Erythroblast (primary cell): ENCODE measurements around the gene GRID2IP.
"Not testable (repeated sequence)": the region's sequence is repeated elsewhere in the genome, so short reads cannot be mapped to it uniquely, and the experiment has no call there.

ENCODE experiments used
- DNase-seq, 2 experiments: peaks; one replicate each; lab custom pipeline; 2025; lab: John Stamatoyannopoulos, UW
- GATA1 ChIP-seq: IDR thresholded peaks from 2 replicates; pipeline ENCODE4 v1.6.1; 2011; ENCODE audit warnings: low read depth, mild to moderate bottlenecking, control low read depth, low read length, moderate library complexity
- POLR2A ChIP-seq: IDR thresholded peaks from 2 replicates; pipeline ENCODE4 v1.6.1; 2011; ENCODE audit warnings: mild to moderate bottlenecking, low read length

GRID2IP gene

DNA sequence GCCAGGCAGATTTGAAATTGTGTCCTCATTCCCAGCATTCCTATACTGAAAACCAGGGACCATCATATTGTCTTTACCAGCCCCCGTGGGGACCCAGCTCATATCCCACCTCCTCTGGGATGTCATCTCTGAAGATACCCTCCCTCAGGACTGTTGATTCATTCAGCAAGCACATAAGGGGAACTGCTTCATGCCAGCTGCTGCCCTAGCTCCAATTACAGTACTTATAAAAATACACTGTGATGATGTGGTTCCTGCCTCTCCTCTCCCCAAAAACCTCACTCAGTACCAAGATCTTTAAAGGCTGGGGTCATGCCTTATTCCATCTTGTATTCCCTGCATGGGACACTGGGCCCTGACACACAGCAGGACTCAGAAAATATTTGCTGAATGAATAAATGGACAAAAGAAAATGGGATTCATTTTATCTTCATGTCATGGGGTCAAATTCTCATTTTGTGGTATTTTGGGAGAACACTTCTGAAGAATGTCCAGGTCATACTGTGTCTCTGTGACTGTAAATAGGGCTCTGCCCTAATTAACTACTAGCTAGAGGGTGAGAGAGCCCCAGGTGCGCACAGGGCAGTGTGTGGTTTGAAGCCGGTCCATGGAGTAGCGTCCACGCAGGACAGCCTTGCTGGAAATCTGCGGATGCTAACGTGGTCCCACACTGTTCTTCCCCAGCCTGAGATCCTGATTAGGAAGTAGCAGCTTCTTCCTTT is 74.5 kb downstream of the GRID2IP start:
- no peak for DNase-seq
- no peak for TF ChIP-seq GATA1

DNA sequence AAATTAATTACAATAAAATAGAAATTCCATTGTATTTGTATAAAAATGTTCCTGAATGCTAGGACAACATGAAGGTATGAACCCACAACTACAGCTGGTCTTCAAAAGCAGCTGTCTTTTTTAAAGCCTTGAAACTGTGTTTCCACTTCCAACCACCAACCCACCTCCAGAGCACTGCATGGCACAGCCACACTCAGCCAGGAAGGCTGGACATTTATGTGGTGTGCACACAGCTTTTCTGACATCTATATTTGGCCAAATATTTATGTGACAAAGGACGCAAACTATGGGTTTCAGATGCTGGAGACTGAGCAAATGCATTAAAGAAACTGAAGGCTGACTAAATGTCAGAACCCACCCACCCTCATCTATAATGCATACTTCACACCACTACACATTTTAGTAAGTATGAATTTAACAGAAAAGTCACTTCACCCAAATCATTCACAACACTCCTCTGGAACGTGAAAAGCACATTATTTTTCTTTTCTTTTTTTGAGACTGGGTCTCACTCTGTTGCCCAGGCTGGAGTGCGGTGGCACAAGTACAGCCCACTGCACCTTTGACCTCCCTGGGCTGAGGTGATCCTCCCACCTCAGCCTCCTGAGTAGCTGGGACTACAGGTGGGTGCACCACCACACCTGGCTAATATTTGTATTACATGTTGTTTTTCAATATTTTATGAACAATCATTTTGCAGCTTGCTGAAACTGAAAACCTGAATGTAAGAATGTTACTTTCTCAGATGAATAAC is 75.7 kb downstream of the GRID2IP start:
- no peak for TF ChIP-seq POLR2A

DNA sequence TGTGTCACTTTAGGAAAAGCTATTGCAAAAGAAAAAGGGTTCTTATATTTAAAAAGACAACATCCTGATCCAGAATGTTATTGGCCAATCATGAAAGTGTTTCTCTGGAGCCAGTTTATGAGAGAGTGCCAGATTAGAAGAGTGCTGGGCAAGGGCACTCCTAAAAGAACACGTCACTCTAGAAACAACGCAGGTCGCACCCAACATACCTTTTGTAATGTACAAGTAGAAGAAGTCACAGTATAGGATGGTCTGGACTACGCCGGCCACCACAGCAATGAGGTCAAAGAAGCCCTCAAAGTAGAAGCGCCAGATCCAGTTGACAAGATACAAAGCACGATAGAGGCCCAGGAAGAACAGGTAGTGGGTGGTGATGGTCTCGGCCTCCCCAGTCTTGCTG is 85.4 kb downstream of the GRID2IP start:
- TF ChIP-seq GATA1 (no peak), POLR2A (no peak)
- DNase-seq = no peak

More for the DNA sequence above, 75.7 kb downstream of the GRID2IP start:
- no peak for DNase-seq

DNA sequence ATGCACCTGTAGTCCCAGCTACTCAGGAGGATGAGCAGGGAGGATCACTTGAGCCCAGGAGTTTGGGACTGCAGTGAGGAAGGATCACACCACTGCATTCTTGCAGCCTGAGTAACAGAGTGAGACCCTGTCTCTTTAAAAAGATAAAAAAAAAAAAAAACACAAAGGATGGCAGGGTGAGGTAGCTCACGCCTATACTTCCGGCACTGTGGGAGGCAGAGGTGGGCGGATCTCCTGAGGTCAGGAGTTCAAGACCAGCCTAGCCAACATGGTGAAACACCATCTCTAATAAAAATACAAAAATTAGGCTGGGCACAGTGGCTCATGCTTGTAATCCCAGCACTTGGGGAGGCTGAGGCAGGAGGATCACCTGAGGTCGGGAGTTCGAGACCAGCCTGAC is 87.7 kb downstream of the GRID2IP start:
- not testable (repeated sequence) for DNase-seq

DNA sequence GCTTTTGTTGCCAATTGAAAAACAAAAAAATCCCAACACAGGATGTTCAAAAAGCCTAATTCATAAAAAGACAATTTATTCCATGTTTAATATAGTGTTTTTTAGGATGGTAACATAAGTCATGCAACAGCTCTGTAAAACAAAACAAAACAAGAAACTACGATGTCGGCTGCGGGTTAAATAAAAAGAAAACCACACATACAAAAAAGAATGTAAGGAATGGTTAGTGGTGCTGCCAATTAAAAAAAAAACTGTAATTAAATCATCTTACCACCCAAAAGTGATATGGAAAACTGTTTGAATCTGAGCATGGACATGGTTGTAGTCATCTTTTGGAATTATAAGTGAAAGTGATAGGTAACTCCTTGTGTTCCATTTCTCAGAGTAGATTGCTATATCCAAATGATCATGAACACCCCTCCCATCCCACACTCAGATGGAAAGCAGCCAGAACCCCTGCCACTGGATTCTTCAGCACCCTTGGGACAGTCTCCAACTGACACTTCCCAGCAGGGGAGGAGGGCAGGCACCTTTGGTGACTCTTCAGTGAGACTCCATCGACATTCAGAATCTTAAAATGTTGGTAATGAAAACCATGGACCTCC is 89.2 kb downstream of the GRID2IP start:
- TF ChIP-seq POLR2A = no peak
- DNase-seq = no peak

DNA sequence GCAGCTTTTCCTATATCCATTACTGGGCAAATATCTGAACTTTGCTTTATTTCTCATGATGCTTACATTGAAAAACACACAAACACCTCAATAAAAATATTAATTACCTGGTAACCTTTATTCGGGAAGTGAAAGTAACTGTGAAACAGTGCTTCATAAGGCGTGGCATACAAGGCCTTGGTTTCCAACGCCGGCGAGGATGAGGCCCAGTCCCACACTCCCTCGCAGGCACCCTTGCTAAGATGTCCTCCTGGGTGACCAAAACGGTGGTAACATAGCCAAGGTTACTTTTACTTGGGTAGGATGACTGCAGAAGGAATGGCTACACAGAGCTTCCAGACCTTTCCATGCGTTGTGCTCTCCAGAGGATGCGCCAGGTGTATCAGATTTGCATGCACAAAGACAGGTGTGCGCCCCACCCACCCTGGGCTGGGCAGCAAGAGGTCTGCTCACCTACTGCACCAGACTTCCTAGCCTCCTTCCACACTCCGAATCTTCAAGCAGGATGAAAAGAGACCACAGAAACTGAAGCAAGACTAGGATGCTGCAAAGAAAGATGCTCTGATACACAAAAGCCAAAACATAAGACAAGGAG is 90.2 kb downstream of the GRID2IP start:
- DNase-seq = no peak
- TF ChIP-seq GATA1 = no peak
- TF ChIP-seq POLR2A = no peak

DNA sequence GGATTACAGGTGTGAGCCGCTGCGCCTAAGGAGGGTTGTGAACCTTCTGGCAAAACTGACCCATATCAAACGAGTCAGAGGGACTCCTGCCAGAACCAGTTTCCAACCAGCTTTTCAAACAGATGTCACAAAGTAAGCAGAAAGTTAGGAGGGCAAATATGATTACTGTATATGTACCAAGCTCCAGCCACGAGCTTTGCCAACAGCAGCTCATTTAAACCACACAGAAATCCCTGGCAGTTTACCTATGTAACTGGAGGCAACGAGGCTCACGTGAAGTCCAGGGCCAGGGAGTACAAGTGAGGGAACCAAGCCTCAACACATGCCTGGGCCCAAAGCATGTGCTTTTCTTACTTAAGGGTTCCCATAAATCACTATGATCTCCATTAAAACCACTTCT is 91.0 kb downstream of the GRID2IP start:
- DNase-seq = no peak

DNA sequence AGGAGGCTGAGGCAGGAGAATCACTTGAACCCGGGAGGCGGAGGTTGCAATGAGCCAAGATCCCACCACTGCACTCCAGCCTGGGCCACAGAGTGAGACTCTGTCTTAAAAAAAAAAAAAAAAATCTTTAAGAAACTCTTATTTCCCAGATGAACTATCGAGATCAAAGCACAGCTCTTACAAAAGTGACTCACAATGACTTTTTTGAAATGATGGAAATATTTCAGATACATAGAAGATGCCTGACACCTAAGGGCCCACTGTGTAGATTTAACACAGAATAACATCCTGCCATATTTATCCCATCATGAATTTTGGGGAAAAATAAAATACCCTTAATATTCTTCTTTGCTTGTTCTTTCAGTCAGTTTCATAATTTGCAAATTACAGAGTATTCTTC is 92.6 kb downstream of the GRID2IP start:
- DNase-seq = not testable (repeated sequence)

More for the DNA sequence above, 91.0 kb downstream of the GRID2IP start:
- TF ChIP-seq GATA1 (no peak), POLR2A (no peak)

DNA sequence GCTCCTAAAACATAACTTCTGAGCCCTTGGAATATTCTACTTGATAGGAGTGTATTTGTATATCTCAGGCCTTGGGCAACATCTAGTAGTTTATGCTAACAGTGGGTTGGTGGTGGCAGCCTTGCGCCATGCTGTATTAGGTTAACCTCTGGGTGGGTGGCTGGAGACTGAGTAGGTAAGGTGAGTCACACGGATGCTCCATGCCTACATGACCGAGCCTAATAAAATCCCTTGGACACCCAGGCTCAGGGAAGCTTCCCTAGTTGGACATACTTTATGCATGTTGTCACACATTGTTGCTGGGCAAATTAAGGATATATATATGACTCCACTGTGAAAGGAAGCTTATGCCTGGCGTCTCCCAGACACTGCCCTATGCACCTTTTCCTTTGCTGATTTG is 97.5 kb downstream of the GRID2IP start:
- DNase-seq = no peak
- TF ChIP-seq POLR2A (no peak), GATA1 (no peak)

DNA sequence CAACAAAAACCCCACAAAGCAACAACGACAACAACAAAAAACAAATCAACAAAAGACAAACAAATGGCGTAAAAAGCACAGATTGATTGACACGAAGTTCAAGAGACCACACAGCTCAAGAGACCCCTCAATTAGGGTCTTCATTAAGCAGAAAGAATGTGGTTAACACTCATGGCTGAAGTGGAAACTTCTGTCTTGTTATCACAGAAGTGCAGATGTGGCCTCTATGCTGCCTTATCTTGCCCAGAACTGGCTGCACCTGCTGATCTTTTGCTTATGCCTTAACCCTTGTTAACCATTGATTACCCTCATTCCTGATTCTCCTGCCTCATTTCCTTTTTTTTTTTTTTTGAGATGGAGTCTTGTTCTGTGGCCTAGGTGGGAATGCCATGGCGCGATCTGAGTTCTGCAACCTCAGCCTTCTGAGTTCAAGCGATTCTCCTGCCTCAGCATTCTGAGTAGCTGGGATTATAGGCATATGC is 100.0 kb downstream of the GRID2IP start:
- TF ChIP-seq POLR2A = no peak
- peak; percentile 97 for TF ChIP-seq GATA1
- DNase-seq = peak; percentile 88 to 94

DNA sequence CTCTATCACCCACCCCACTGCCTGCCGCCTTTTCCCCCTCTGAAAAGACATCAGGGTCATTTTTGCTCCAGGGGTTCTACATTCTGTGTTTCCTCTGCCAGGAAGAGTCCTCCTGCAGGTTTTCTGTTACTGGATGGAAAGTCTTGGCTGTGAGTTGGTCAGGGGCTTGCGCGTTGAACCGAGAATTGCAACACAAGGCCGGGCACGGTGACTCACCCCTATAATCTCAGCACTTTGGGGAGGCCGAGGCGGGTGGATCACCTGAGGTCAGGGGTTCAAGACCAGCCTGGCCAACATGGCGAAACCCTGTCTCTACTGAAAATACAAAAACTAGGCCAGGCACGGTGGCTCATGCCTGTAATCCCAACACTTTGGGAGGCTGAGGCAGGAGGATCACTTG is 100.7 kb downstream of the GRID2IP start:
- DNase-seq = peak; percentile 19 to 51

DNA sequence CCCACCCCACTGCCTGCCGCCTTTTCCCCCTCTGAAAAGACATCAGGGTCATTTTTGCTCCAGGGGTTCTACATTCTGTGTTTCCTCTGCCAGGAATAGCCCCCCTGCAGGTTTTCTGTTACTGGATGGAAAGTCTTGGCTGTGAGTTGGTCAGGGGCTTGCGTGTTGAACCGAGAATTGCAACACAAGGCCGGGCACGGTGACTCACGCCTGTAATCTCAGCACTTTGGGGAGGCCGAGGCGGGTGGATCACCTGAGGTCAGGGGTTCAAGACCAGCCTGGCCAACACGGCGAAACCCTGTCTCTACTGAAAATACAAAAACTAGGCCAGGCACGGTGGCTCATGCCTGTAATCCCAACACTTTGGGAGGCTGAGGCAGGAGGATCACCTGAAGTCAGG is 101.4 kb downstream of the GRID2IP start:
- peak in 1 of 2 experiments; percentile 31 for DNase-seq

DNA sequence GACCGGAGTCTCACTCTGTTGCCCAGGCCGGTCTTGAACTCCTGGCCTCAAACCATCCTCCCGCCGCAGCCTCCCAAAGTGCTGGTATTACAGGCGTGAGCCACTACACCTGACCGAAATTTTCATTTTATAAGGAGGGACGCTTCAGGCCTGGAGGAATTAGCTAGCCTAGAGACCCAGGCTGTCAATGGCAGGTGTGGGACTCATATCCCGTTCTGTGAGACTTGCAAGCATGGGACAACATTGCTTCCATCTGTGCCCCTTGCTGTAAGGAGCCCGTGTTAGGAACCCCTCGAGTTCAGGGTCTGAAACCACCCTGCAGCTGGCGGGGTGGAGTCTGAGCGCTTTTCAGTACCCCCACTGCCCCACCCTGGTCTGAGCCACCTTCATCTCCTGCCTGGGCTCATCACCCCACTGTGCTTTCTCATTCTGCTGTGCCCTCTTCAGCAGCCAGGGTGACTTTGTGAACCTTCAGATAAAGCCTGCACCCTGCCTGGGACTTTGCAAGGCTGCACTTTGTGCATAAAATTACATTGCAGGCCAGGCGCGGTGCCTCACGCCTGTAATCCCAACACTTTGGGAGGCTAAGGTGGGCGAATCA is 102.2 kb downstream of the GRID2IP start:
- TF ChIP-seq GATA1 (no peak), POLR2A (no peak)
- peak; percentile 57 to 61 for DNase-seq

DNA sequence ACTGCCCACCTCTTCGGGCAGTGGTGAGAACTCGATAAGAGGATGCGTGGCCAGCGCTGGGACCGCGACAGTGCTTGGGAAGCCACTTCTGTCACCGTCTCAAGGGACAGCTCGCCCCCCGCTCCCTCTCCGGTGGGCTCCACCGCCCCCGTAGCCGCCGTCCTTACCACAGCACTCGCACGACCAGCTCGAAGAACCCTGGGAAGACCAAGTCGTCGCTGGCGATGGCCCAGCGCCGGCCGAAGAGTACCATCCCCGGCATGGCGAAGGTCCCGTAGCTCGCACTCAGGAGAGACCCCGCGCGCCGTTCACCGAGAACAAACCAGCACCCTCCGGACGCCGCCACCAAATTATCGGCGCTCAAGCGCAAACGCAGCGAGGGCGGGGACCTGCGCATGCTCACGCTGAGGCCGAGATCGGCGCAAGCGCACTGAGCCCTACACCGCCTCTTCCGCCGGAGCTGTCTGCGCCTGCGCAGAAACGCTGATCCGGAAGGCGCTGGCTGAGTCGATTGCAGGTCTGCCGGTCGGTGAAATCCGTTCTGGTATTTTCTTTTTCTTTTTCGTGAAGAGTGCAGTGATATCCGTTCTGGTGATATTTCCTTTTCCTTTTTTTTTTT is 103.6 kb downstream of the GRID2IP start, which contains the start of gene DAGLB:
TSS of gene DAGLB (minus strand) at position 374 of the 619 bp plus-strand sequence. CDS start at position 262, 112 bp downstream.
- TF ChIP-seq POLR2A (peak; percentile 87), GATA1 (no peak)
- peak; percentile 96 to 99 for DNase-seq
